GM23338 (cell line): ENCODE data around the gene CNST. TPM values are rescaled to one million over a fixed set of nuclear protein-coding genes. Genes with fewer than 3 reads are reported as not detected.

Experiments used
- ATAC-seq: fragments of 200-7000 bp; cut with Tn5 transposase; 3 replicates; pipeline ENCODE4 v1.9.1; 2020
- DNase-seq: peaks from one replicate; pipeline ENCODE4 v3.0.0-alpha.2; 2015; ENCODE audit warnings: low spot score
- H2AFZ ChIP-seq: fragments of 200-600 bp; sonication (generic); 2 replicates; pipeline ENCODE4 v1.8.0; 2016; ENCODE audit warnings: antibody characterized with exemption, mild to moderate bottlenecking, moderate library complexity
- H3F3A ChIP-seq: fragments of 200-600 bp; sonication (generic); replicated peaks from 2 replicates; pipeline ENCODE4 v1.8.0; 2017; ENCODE audit warnings: antibody characterized with exemption, mixed run types, low read depth
- H3K27ac ChIP-seq: fragments of 200-600 bp; sonication (generic); 2 replicates; pipeline ENCODE4 v1.6.1; 2016; ENCODE audit warnings: low read depth
- H3K27me3 ChIP-seq: fragments of 200-600 bp; sonication (generic); 2 replicates; pipeline ENCODE4 v1.8.0; 2016; ENCODE audit warnings: mild to moderate bottlenecking, mixed run types, moderate library complexity; ENCODE audit not compliant: insufficient read depth
- H3K36me3 ChIP-seq: fragments of 200-600 bp; sonication (generic); 2 replicates; pipeline ENCODE4 v1.8.0; 2016; ENCODE audit warnings: mild to moderate bottlenecking; ENCODE audit not compliant: insufficient read depth
- H3K4me1 ChIP-seq: fragments of 200-600 bp; sonication (generic); 2 replicates; pipeline ENCODE4 v1.8.0; 2016; ENCODE audit warnings: mild to moderate bottlenecking, moderate library complexity; ENCODE audit not compliant: insufficient read depth
- H3K4me2 ChIP-seq: fragments of 200-600 bp; sonication (generic); 2 replicates; pipeline ENCODE4 v1.7.1; 2017; ENCODE audit warnings: mixed run types
- H3K4me3 ChIP-seq: fragments of 200-600 bp; sonication (generic); 2 replicates; pipeline ENCODE4 v1.6.1; 2016; ENCODE audit warnings: mixed run types
- H3K79me2 ChIP-seq: fragments of 200-600 bp; sonication (generic); replicated peaks from 2 replicates; pipeline ENCODE4 v1.8.0; 2017; ENCODE audit warnings: mild to moderate bottlenecking; ENCODE audit not compliant: insufficient read depth
- H3K9me2 ChIP-seq: fragments of 200-600 bp; sonication (generic); 2 replicates; pipeline ENCODE4 v1.8.0; 2017; ENCODE audit not compliant: insufficient read depth
- H4K20me1 ChIP-seq: fragments of 200-600 bp; sonication (generic); replicated peaks from 2 replicates; pipeline ENCODE4 v1.8.0; 2017; ENCODE audit warnings: mild to moderate bottlenecking; ENCODE audit not compliant: insufficient read depth
- H3K27ac Mint-ChIP-seq: 2 replicates; pipeline ENCODE4 v1.8.0; 2020; ENCODE audit warnings: inconsistent platforms, mild to moderate bottlenecking, moderate library complexity, mixed read lengths
- H3K27me3 Mint-ChIP-seq: 3 replicates; pipeline ENCODE4 v1.8.0; 2022; ENCODE audit warnings: low read depth, mild to moderate bottlenecking, moderate library complexity, mixed read lengths, inconsistent platforms; ENCODE audit not compliant: insufficient read depth, poor library complexity
- H3K36me3 Mint-ChIP-seq: 3 replicates; pipeline ENCODE4 v1.8.0; 2021; ENCODE audit warnings: low read depth, mild to moderate bottlenecking, inconsistent platforms, moderate library complexity, mixed read lengths
- H3K4me1 Mint-ChIP-seq: 3 replicates; pipeline ENCODE4 v1.8.0; 2020; ENCODE audit warnings: mild to moderate bottlenecking, inconsistent platforms, mixed read lengths
- H3K4me3 Mint-ChIP-seq: 3 replicates; pipeline ENCODE4 v1.8.0; 2021; ENCODE audit warnings: moderate library complexity, mild to moderate bottlenecking, inconsistent platforms, mixed read lengths
- H3K9me3 Mint-ChIP-seq: 3 replicates; pipeline ENCODE4 v1.8.0; 2020; ENCODE audit warnings: moderate library complexity, mild to moderate bottlenecking, inconsistent platforms, mixed read lengths
- CREB1 ChIP-seq: fragments of 250-450 bp; sonication (Bioruptor Pico); IDR thresholded peaks from 2 replicates; pipeline ENCODE4 v1.5.0; 2020; ENCODE audit warnings: low read depth, mild to moderate bottlenecking, moderate library complexity
- ETS1 ChIP-seq: IDR thresholded peaks from 2 replicates; pipeline ENCODE4 v1.6.1; 2016; ENCODE audit warnings: antibody characterized with exemption
- EZH2 ChIP-seq: fragments of 200-600 bp; sonication (generic); IDR thresholded peaks from one replicate; pipeline ENCODE4 v1.8.0; 2017; ENCODE audit warnings: antibody characterized with exemption, mild to moderate bottlenecking, low read depth; ENCODE audit not compliant: unreplicated experiment
- EZH2phosphoT487 ChIP-seq: fragments of 200-600 bp; sonication (generic); IDR thresholded peaks from one replicate; pipeline ENCODE4 v1.8.1; 2018; ENCODE audit warnings: antibody characterized with exemption; ENCODE audit not compliant: unreplicated experiment
- JUNB ChIP-seq: IDR thresholded peaks from one replicate; pipeline ENCODE4 v1.6.1; 2016; ENCODE audit warnings: antibody characterized with exemption; ENCODE audit not compliant: unreplicated experiment
- NANOG ChIP-seq: IDR thresholded peaks from 2 replicates; pipeline ENCODE4 v1.6.1; 2016; ENCODE audit warnings: antibody characterized with exemption, borderline replicate concordance
- POLR2AphosphoS5 ChIP-seq: IDR thresholded peaks from 2 replicates; pipeline ENCODE4 v1.6.1; 2016; ENCODE audit warnings: antibody characterized with exemption, low read depth
- REST ChIP-seq: IDR thresholded peaks from one replicate; pipeline ENCODE4 v1.6.1; 2018; ENCODE audit warnings: antibody characterized with exemption; ENCODE audit not compliant: unreplicated experiment
- STAT1 ChIP-seq: IDR thresholded peaks from one replicate; pipeline ENCODE4 v1.6.1; 2016; ENCODE audit warnings: antibody characterized with exemption; ENCODE audit not compliant: unreplicated experiment
- ZNF114 ChIP-seq: fragments of 250-450 bp; sonication (Bioruptor Pico); IDR thresholded peaks from 2 replicates; pipeline ENCODE4 v1.5.0; 2020; ENCODE audit warnings: mild to moderate bottlenecking, moderate library complexity
- ZNF331 ChIP-seq: fragments of 250-450 bp; sonication (Bioruptor Pico); IDR thresholded peaks from 2 replicates; pipeline ENCODE4 v1.5.0; 2020; ENCODE audit warnings: low read depth, mild to moderate bottlenecking, moderate library complexity
- ZNF462 ChIP-seq: fragments of 250-450 bp; sonication (Bioruptor Pico); IDR thresholded peaks from 2 replicates; pipeline ENCODE4 v1.5.0; 2020; ENCODE audit warnings: mild to moderate bottlenecking, moderate library complexity
- polyA plus RNA-seq: library from polyadenylated mRNA; unstranded; fragments of >200 nt; fragmentation: Nextera tagmentation; extraction: Ambion mirVana; gene quantifications from 2 replicates; pipeline ENCODE4 v1.2.1, GENCODE V29; 2016
- total RNA-seq: library from RNA; depleted of rRNA; stranded (reverse); fragments of >200 nt; shearing (Covaris generic); gene quantifications from 2 replicates; pipeline ENCODE4 v1.2.3, GENCODE V29; 2014
- TF ChIP-seq, protein P1 (sequence below), 2 experiments: fragments of 200-600 bp in 1 of 2; sonication (generic) in 1 of 2; conservative IDR thresholded peaks; 2 replicates each; pipeline versions ENCODE4 v1.5.1 to v1.6.1; 2016 to 2017; ENCODE audit warnings: antibody characterized with exemption in 2 of 2, low read depth in 2 of 2, mild to moderate bottlenecking in 2 of 2, moderate library complexity in 1 of 2

The CNST gene
- total and polyA plus RNA-seq, 2 experiments from 2014 or later, result 8.1 to 17.6 TPM

DNA sequence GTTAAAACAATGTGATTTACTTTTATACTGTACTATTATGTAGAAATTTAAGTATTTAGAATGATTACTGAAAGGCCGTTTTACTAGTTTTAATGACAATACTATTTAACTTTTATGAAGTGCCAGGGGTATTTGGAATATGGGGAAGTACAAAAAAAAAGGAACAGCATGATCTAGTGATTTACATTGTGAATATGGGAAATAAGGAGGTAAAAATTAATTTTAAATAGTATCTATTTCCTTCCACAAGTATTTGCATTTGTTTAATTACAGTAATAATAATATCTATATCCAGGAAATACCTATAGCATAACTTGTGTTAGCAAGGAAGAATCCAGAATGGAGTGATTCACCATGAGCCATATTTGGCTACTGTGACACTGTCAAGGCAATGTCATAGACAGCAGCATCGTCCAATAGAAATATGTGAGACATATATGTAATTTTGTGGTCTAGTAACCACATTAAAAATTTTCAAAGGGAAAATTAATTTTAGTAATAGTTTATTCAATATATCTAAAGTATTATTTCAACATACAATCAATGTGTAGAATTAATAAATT is 22.0 kb downstream of the CNST start:
- H3K27ac Mint-ChIP-seq, result no peak overlapping the region
- Histone ChIP-seq H2AFZ (no peak overlapping the region), H3K27me3 (no peaks in the 10 kb centered on the region), H4K20me1 (peaks cover 3% of the 10 kb centered on the region; the same call in 1 of the 2 replicates), H3K4me3 (no peak overlapping the region), H3K4me2 (no peak overlapping the region), H3K9me2 (no peaks in the 10 kb centered on the region), H3K27ac (no peak overlapping the region), H3K4me1 (peaks cover 4% of the 10 kb centered on the region; the same call in 1 of the 2 replicates), H3F3A (no peaks in the 10 kb centered on the region), H3K79me2 (peaks cover 48% of the 10 kb centered on the region), H3K36me3 (0 out of 2 replicates have a peak, but pooled peaks cover 3% of the 10 kb centered on the region)
- no peaks in the 10 kb centered on the region for H3K4me1 Mint-ChIP-seq
- H3K27me3 Mint-ChIP-seq, result no peaks in the 10 kb centered on the region
- peaks cover 21% of the 10 kb centered on the region; the same call in 2 of the 3 replicates for H3K36me3 Mint-ChIP-seq
- ATAC-seq (no peak), DNase-seq (no peak)
- peaks cover 11% of the 10 kb centered on the region for H3K9me3 Mint-ChIP-seq
- TF ChIP-seq EZH2phosphoT487 (no peak), STAT1 (no peak), POLR2AphosphoS5 (no peak), ZNF331 (CRISPR knock-in tag) (no peak), CREB1 (no peak), JUNB (no peak), NANOG (no peak), EZH2 (no peak), REST (no peak), ZNF114 (no peak), ETS1 (no peak), ZNF462 (CRISPR knock-in tag) (no peak)
- TF ChIP-seq, protein P1, sequence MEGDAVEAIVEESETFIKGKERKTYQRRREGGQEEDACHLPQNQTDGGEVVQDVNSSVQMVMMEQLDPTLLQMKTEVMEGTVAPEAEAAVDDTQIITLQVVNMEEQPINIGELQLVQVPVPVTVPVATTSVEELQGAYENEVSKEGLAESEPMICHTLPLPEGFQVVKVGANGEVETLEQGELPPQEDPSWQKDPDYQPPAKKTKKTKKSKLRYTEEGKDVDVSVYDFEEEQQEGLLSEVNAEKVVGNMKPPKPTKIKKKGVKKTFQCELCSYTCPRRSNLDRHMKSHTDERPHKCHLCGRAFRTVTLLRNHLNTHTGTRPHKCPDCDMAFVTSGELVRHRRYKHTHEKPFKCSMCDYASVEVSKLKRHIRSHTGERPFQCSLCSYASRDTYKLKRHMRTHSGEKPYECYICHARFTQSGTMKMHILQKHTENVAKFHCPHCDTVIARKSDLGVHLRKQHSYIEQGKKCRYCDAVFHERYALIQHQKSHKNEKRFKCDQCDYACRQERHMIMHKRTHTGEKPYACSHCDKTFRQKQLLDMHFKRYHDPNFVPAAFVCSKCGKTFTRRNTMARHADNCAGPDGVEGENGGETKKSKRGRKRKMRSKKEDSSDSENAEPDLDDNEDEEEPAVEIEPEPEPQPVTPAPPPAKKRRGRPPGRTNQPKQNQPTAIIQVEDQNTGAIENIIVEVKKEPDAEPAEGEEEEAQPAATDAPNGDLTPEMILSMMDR (conservative IDR thresholded peaks at IDR 0.05; ENCODE audit: low read depth in 2 of 2), result no peak
- no peak overlapping the region for H3K4me3 Mint-ChIP-seq
